GM12878 (cell line): ENCODE measurements around the gene C5orf15. TPM values are rescaled to one million over a fixed set of nuclear protein-coding genes. Genes with fewer than 3 reads are reported as not detected.

Source experiments
- ATAC-seq: fragments of 200-7000 bp; cut with Tn5 transposase; 3 replicates; pipeline ENCODE4 v1.9.1; 2020; ENCODE audit warnings: mild to moderate bottlenecking, moderate library complexity
- BruUV-seq: library from RNA; stranded (reverse); fragments of 400-500 nt; replicated peaks from 2 replicates; lab custom pipeline; 2021; lab: Mats Ljungman, UMichigan
- CTCF ChIA-PET: fragments of 300-600 bp; sonication (Branson Sonifier 250); formaldehyde crosslinking; extraction: SDS; loops from one replicate; lab custom pipeline; 2021; ENCODE audit warnings: inconsistent platforms; lab: Yijun Ruan, JAX
- POLR2A ChIA-PET: fragments of 350-600 bp; formaldehyde crosslinking; extraction: SDS; loops from one replicate; lab custom pipeline; 2021; ENCODE audit warnings: inconsistent platforms; lab: Charles Lee
- RAD21 ChIA-PET: fragments of 300-600 bp; sonication (Branson Sonifier 250); formaldehyde crosslinking; loops from one replicate; lab custom pipeline; 2023; ENCODE audit warnings: antibody characterized with exemption; ENCODE audit not compliant: unreplicated experiment; lab: Charles Lee
- SMC1A ChIA-PET: fragments of 300-600 bp; sonication (Branson Sonifier 250); formaldehyde crosslinking; loops from one replicate; lab custom pipeline; 2023; ENCODE audit not compliant: unreplicated experiment, uncharacterized antibody; lab: Charles Lee
- DNase-seq: peaks from one replicate; pipeline ENCODE4 v3.0.0-alpha.2; 2011; ENCODE audit warnings: low read depth, low spot score
- FAIRE-seq: peaks from 3 replicates; lab custom pipeline; 2011; peaks lifted over from hg19 to GRCh38; lab: Jason Lieb, UNC
- H2AFZ ChIP-seq: 2 replicates; pipeline ENCODE4 v1.6.0; 2011; ENCODE audit warnings: low read depth, low read length, control low read depth; ENCODE audit not compliant: control insufficient read depth
- H3K27ac ChIP-seq: 2 replicates; pipeline ENCODE4 v1.5.1; 2011; ENCODE audit warnings: control low read depth; ENCODE audit not compliant: control insufficient read depth, insufficient read depth
- H3K27me3 ChIP-seq, 2 experiments: replicated peaks in 1 of 2; 2 replicates each; pipeline versions ENCODE4 v1.6.0 to v1.6.1; 2011; ENCODE audit warnings: low read length in 1 of 2; ENCODE audit not compliant: control insufficient read depth in 2 of 2, insufficient read depth in 2 of 2
- H3K36me3 ChIP-seq, 2 experiments: 2 replicates each; pipeline ENCODE4 v1.5.1; 2011; ENCODE audit warnings: low read length in 1 of 2; ENCODE audit not compliant: control insufficient read depth in 2 of 2, insufficient read depth in 2 of 2
- H3K4me1 ChIP-seq: 2 replicates; pipeline ENCODE4 v1.6.1; 2011; ENCODE audit warnings: mild to moderate bottlenecking, low read length, moderate library complexity, mixed read lengths; ENCODE audit not compliant: control insufficient read depth, insufficient read depth
- H3K4me2 ChIP-seq: 2 replicates; pipeline ENCODE4 v1.6.0; 2011; ENCODE audit warnings: control low read depth; ENCODE audit not compliant: control insufficient read depth, insufficient read depth
- H3K4me3 ChIP-seq: fragments of 200-600 bp; sonication (generic); 2 replicates; pipeline ENCODE4 v1.5.1; 2016
- H3K79me2 ChIP-seq: 2 replicates; pipeline ENCODE4 v1.6.0; 2011; ENCODE audit warnings: low read length; ENCODE audit not compliant: control insufficient read depth, insufficient read depth
- H3K9ac ChIP-seq: 2 replicates; pipeline ENCODE4 v1.8.0; 2011; ENCODE audit warnings: low read length, control low read depth, mixed read lengths; ENCODE audit not compliant: control insufficient read depth, insufficient read depth
- H3K9me3 ChIP-seq: replicated peaks from 3 replicates; pipeline ENCODE4 v1.5.1; 2011; ENCODE audit warnings: mild to moderate bottlenecking, low read length; ENCODE audit not compliant: control insufficient read depth, insufficient read depth
- H4K20me1 ChIP-seq: 2 replicates; pipeline ENCODE4 v1.6.0; 2011; ENCODE audit not compliant: control insufficient read depth, insufficient read depth
- DPF2 ChIP-seq: fragments of 450-650 bp; IDR thresholded peaks from 2 replicates; pipeline ENCODE4 v1.6.1; 2017; ENCODE audit warnings: mild to moderate bottlenecking
- E2F4 ChIP-seq: IDR thresholded peaks from 2 replicates; pipeline ENCODE4 v1.6.1; 2012; ENCODE audit warnings: low read depth, low read length, improper control_type of control experiment
- WGBS: methylation state at CpG from one replicate; pipeline ENCODE4 v1.1.6; 2016; ENCODE audit warnings: low lambda C conversion rate; ENCODE audit not compliant: insufficient replicate concordance, insufficient coverage; ENCODE audit errors: missing lambda C conversion rate; 5-methylcytosine and 5-hydroxymethylcytosine counted together
- in situ Hi-C: fragments of 300-500 bp; cut with MboI; formaldehyde crosslinking; loops from 9 replicates; pipeline ENCODE4 v1.14.3; 2018; ENCODE audit warnings: mixed read lengths
- intact Hi-C: fragments of 100-400 bp; cut with micrococcal nuclease; formaldehyde crosslinking; loops from one replicate; pipeline ENCODE4 v1.14.2; 2022; ENCODE audit not compliant: unreplicated experiment
- polyA plus RNA-seq, 11 experiments: library from polyadenylated mRNA; depleted of rRNA in 4 of 11; unstranded in 6 of 11; stranded (reverse) in 5 of 11; fragments of >200 nt; fragmentation: Nextera tagmentation in 4 of 11; fragmentation: Illumina TruSeq in 1 of 11; extraction: Ambion mirVana in 4 of 11; extraction: Trizol in 1 of 11; gene quantifications; 1 replicate in 1 of 11; 2 replicates in 10 of 11; pipeline versions ENCODE4 v1.2.1 to v1.2.3, GENCODE V29; 2011 to 2016; ENCODE audit warnings: inconsistent platforms in 2 of 11, missing spikeins in 2 of 11, low read depth in 1 of 11
- total RNA-seq, 4 experiments: library from RNA; depleted of rRNA in 3 of 4; stranded (reverse); fragments of >200 nt in 3 of 4; fragmentation: Illumina TruSeq in 1 of 4; extraction: Trizol in 1 of 4; gene quantifications; 2 replicates each; pipeline versions ENCODE4 v1.2.1 to v1.2.3, GENCODE V29; 2013 to 2021

Gene C5orf15
- total and polyA plus RNA-seq, 10 of the 15 experiments (the other 5 are each of a cell fraction or from before 2014, with no cell fraction given): 21.7 to 69.6 (median 46.0) TPM

GRCh38 chr5:134008266-134008749 is 39.9 kb upstream of the C5orf15 start:
- peaks cover 27% of the 10 kb centered on the region for H3K79me2 ChIP-seq
- H3K4me2 ChIP-seq: no peak overlapping the region
- ChIA-PET POLR2A (interaction anchor here (0.6 to 0.7 kb wide), 2 partner anchors 215 to 559 kb away, joined by 3 to 4 read pairs; no protein-coding TSS in a partner anchor), SMC1A (interaction anchor here (0.5 kb wide), 1 partner anchor 50 kb away, joined by 3 read pairs; no protein-coding TSS in a partner anchor), CTCF (interaction anchor here (0.9 to 2.1 kb wide), 4 partner anchors 12 to 33 kb away, joined by 3 to 8 read pairs (median 4); no protein-coding TSS in a partner anchor), RAD21 (no interaction called here)
- in situ Hi-C loops: no loop called here
- BruUV-seq: no TSS peak
- H3K4me3 ChIP-seq: no peak overlapping the region
- no peak overlapping the region for H3K9ac ChIP-seq
- ATAC-seq: no peak
- no peaks in the 10 kb centered on the region for H3K9me3 ChIP-seq
- H2AFZ ChIP-seq: no peak overlapping the region
- FAIRE-seq: no peak
- no peaks in the 10 kb centered on the region for H3K36me3 ChIP-seq
- DNase-seq: no peak
- H3K27ac ChIP-seq: no peak overlapping the region
- TF ChIP-seq DPF2: no peak
- H3K27me3 ChIP-seq: no peaks in the 10 kb centered on the region
- intact Hi-C loops: no loop called here
- WGBS: 66% methylated on average over 2 of the region's 2 CpGs
- peaks cover 7% of the 10 kb centered on the region for H3K4me1 ChIP-seq
- no peaks in the 10 kb centered on the region for H4K20me1 ChIP-seq

DNA sequence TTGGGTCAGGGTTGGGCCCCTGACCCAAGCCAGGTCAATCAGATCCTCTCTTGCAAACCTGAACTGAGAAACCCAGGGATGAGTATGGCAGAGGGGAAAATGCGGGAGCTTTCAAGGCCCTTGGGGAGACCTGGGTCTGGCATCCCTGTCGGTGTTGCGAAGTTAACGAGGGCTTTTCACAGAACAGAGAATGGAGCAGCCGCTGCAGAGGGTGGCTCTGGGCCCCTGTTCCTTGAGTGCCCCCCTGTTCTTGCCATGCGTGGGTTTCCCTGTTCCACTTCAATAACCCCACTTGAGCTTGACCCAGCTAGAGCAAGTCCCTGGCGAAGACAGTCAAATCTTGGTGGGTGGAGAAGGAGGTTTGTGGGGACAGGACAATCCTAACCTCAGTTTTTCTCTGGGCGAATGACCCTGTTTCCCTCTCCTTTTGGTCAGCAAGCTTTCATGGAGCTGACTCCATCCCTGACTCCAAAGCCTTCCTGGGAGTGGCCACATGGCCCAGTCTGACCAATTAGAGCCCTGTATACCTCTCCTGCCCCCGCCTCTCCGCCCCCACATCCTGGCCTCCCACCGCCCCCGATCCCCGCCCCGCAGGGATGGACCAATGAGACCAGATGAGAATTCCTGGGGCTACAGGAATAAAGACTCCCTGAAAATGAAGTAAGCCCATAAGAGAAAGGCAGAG is 39.3 kb upstream of the C5orf15 start:
- peaks cover 7% of the 10 kb centered on the region for H3K4me1 ChIP-seq
- ATAC-seq: no peak
- H3K27ac ChIP-seq: no peak overlapping the region
- H2AFZ ChIP-seq: no peak overlapping the region
- no TSS peak for BruUV-seq
- FAIRE-seq: no peak
- H3K4me3 ChIP-seq: no peak overlapping the region
- SMC1A ChIA-PET: no interaction called here
- CTCF ChIA-PET: interaction anchor here (1.0 to 2.1 kb wide), 5 partner anchors 11 to 548 kb away, joined by 3 to 9 read pairs (median 4); no protein-coding TSS in a partner anchor
- H4K20me1 ChIP-seq: no peaks in the 10 kb centered on the region
- DNase-seq: no peak
- no peaks in the 10 kb centered on the region; a peak in 1 of 4 replicates for H3K36me3 ChIP-seq
- in situ Hi-C loops (no loop called here), intact Hi-C loops (no loop called here)
- no peak overlapping the region for H3K4me2 ChIP-seq
- peaks cover 33% of the 10 kb centered on the region for H3K79me2 ChIP-seq
- no peaks in the 10 kb centered on the region for H3K27me3 ChIP-seq
- POLR2A ChIA-PET: interaction anchor here (0.7 to 1.2 kb wide), 4 partner anchors 9 to 60 kb away, joined by 3 to 5 read pairs (median 3); no protein-coding TSS in a partner anchor
- H3K9ac ChIP-seq: no peak overlapping the region
- no peaks in the 10 kb centered on the region for H3K9me3 ChIP-seq
- no peak for TF ChIP-seq E2F4
- RAD21 ChIA-PET: interaction anchor here (0.5 to 1.3 kb wide), 3 partner anchors 32 to 60 kb away, joined by 3 read pairs; no protein-coding TSS in a partner anchor
- 79% methylated on average over 14 of the region's 14 CpGs for WGBS
